Omental fat pad (tissue), 4 donors: ENCODE data around the gene PPP1R9A. TPM values are rescaled to one million over a fixed set of nuclear protein-coding genes. Genes with fewer than 3 reads are reported as not detected.

ENCODE experiments used
- ATAC-seq: fragments of 150-250 bp; one replicate; pipeline ENCODE4 v1.9.1; 2016; ENCODE audit warnings: mild to moderate bottlenecking, moderate library complexity; ENCODE audit not compliant: low FRiP score
- DNase-seq: peaks from one replicate; pipeline ENCODE4 v3.0.0-alpha.2; 2019; ENCODE audit warnings: low spot score
- CTCF ChIP-seq, 3 donors: fragments of 450-650 bp; IDR thresholded peaks; one replicate each; pipeline ENCODE4 v1.5.1; 2016 to 2017; ENCODE audit warnings: antibody characterized with exemption in 3 of 3, mild to moderate bottlenecking in 3 of 3, moderate library complexity in 2 of 3
- total RNA-seq, 4 donors: library from RNA; depleted of rRNA; stranded (reverse); fragments of >200 nt; gene quantifications; one replicate each; pipeline ENCODE4 v1.1.0, GENCODE V29; 2016

The PPP1R9A gene
- total RNA-seq, 4 donors from 2014 or later = 5.5 to 16.5 (median 9.6) TPM

- no peak for TF ChIP-seq CTCF (IDR thresholded peaks at IDR 0.05)
- ATAC-seq = no peak
- DNase-seq = no peak
Observed at GRCh38 chr7:95312561-95312960, 405.2 kb downstream of the PPP1R9A start.

- TF ChIP-seq CTCF (IDR thresholded peaks at IDR 0.05) = no peak
- no peak for ATAC-seq
Observed at GRCh38 chr7:95316588-95316987, 409.2 kb downstream of the PPP1R9A start.

GRCh38 chr7:95317546-95317945 is 410.2 kb downstream of the PPP1R9A start:
- TF ChIP-seq CTCF (IDR thresholded peaks at IDR 0.05) = no peak
- no peak for ATAC-seq
- no peak for DNase-seq

More at GRCh38 chr7:95316588-95316987, 409.2 kb downstream of the PPP1R9A start:
- no peak for DNase-seq

GRCh38 chr7:95317966-95318365 is 410.6 kb downstream of the PPP1R9A start:
- no peak for ATAC-seq
- DNase-seq = no peak
- TF ChIP-seq CTCF (IDR thresholded peaks at IDR 0.05) = no peak

GRCh38 chr7:95318501-95319100 is 411.2 kb downstream of the PPP1R9A start:
- no peak for TF ChIP-seq CTCF (IDR thresholded peaks at IDR 0.05)
- DNase-seq (no peak), ATAC-seq (no peak)

- DNase-seq (no peak), ATAC-seq (no peak)
- no peak for TF ChIP-seq CTCF (IDR thresholded peaks at IDR 0.05)
Observed at GRCh38 chr7:95319570-95319969, 412.2 kb downstream of the PPP1R9A start.

GRCh38 chr7:95320651-95321050 is 413.3 kb downstream of the PPP1R9A start:
- DNase-seq = no peak

More at GRCh38 chr7:95320651-95321050, 413.3 kb downstream of the PPP1R9A start:
- ATAC-seq = no peak
- no peak for TF ChIP-seq CTCF (IDR thresholded peaks at IDR 0.05)
